ENCODE data around the gene TRAPPC3L.

DNA sequence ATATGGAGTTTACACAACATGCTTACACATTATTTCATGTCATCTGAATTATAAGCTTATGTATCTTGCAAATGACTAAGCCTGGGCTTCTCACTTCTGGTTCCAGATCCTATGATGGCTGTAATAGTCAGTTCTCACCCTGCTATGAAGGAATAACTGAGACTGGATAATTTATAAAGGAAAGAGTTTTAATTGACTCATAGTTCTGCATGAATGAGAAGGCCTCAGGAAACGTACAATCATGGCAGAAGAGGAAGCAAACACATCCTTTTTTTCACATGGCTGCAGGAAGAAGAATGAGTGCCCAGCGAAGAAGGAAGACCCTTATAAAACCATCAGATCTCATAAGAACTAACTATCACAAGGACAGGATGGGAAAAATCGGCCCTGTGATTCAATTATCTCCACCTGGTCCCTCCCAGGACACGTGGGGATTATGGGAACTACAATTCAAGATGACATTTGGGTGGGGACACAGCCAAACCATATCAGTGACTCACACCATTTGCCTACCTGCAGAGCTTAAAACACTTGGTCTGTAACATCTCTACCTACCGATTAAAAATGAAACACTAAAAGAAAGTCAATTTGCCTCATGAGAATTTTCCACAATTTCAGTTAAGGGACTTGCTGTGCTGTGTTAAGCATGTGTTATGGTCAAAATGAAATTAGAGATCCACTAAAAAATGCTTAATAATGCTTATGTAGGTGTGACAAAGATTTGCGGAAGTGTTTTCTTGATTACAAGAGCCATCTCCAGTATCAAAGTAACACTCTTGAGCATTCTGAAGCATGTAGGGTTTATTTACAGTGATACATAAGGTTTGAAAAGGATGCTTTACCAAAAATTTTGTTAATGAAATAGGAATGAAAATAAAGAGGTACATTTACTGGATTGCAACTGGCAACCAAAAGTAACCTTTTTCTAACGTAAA, 23.6 kb upstream of the TRAPPC3L start:
- TF ChIP-seq POLR2A (IDR thresholded peaks at IDR 0.05), result no peak
- TF ChIP-seq, protein P1, sequence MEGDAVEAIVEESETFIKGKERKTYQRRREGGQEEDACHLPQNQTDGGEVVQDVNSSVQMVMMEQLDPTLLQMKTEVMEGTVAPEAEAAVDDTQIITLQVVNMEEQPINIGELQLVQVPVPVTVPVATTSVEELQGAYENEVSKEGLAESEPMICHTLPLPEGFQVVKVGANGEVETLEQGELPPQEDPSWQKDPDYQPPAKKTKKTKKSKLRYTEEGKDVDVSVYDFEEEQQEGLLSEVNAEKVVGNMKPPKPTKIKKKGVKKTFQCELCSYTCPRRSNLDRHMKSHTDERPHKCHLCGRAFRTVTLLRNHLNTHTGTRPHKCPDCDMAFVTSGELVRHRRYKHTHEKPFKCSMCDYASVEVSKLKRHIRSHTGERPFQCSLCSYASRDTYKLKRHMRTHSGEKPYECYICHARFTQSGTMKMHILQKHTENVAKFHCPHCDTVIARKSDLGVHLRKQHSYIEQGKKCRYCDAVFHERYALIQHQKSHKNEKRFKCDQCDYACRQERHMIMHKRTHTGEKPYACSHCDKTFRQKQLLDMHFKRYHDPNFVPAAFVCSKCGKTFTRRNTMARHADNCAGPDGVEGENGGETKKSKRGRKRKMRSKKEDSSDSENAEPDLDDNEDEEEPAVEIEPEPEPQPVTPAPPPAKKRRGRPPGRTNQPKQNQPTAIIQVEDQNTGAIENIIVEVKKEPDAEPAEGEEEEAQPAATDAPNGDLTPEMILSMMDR (IDR thresholded peaks at IDR 0.05), result no peak
